ENCODE data around the gene NCKAP5. TPM values are rescaled to one million over a fixed set of nuclear protein-coding genes. Genes with fewer than 3 reads are reported as not detected.

NCKAP5 gene
- total and polyA plus RNA-seq, 2 experiments from 2014 or later = 0.65 to 0.86 TPM

DNA sequence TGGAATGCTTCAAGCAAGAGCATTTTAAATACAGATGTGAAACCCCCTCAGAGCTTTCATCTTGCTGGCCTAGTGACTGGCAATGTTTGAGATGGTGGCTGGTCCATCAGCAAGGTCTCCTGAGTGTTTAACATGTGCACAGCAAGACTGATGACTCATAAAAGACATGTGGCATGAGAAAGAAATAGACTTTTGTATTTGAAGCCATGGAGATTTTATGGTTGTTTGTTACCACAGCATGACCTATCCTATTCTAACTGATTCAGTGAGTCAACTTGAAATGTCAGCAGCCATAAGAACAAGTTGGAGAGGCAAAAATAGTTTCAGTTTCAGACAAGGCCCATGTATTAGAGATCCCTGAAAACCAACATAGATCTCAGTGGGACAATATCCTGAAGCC, 743.5 kb downstream of the NCKAP5 start:
- Histone ChIP-seq H3K4me1 (ENCODE audit: insufficient read depth) (no peaks in the 10 kb centered on the region), H3K4me2 (ENCODE audit: unreplicated experiment) (no peak overlapping the region), H3K79me2 (ENCODE audit: insufficient read depth) (no peaks in the 10 kb centered on the region), H2AFZ (no peak overlapping the region), H3K27ac (no peak overlapping the region), H3K9ac (no peak overlapping the region), H3K36me3 (ENCODE audit: low read depth) (no peaks in the 10 kb centered on the region), H4K20me1 (ENCODE audit: insufficient read depth) (no peaks in the 10 kb centered on the region), H3K27me3 (replicated peaks; ENCODE audit: insufficient read depth) (no peaks in the 10 kb centered on the region), H3K4me3 (no peak overlapping the region), H3K9me2 (ENCODE audit: insufficient read depth) (no peaks in the 10 kb centered on the region), H3F3A (ENCODE audit: insufficient read depth) (no peaks in the 10 kb centered on the region), H3K9me3 (ENCODE audit: low read depth) (no peaks in the 10 kb centered on the region)
- in situ Hi-C loops (cut with MboI) = no loop called here
- TF ChIP-seq EZH2phosphoT487 (IDR thresholded peaks at IDR 0.05; ENCODE audit: insufficient read depth, low read depth) (no peak), EZH2 (IDR thresholded peaks at IDR 0.05; ENCODE audit: insufficient read depth, poor library complexity, severe bottlenecking) (no peak)
- peak; percentile 37 for DNase-seq

DNA sequence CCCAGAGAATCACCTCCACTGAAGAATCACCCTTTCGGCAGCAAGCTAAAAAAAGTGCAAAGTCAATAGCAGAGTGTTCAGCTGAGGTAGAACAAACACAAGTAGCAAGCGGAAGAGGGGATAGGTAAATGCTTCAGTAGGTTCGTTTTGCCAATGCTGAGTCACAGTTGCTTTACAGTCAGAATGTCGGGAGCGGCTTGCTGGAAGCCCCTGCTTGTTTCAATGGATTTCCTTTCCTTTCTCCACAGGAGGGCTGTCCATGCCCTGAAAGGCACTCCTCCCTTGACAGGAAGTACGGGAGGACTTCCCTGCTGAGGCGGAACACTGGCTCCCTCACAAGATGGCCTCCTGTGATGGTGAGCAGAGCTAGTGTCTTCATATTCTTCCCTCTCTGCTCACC, 752.0 kb downstream of the NCKAP5 start:
- no peak overlapping the region for H3K27ac ChIP-seq
- H3K4me3 ChIP-seq = no peak overlapping the region
- no peaks in the 10 kb centered on the region for H3K9me3 ChIP-seq (ENCODE audit: low read depth)
- no peaks in the 10 kb centered on the region for H3K79me2 ChIP-seq (ENCODE audit: insufficient read depth)
- no peak overlapping the region for H2AFZ ChIP-seq
- H3F3A ChIP-seq (ENCODE audit: insufficient read depth) = no peaks in the 10 kb centered on the region
- H3K4me2 ChIP-seq (ENCODE audit: unreplicated experiment) = no peak overlapping the region
- TF ChIP-seq EZH2 (IDR thresholded peaks at IDR 0.05; ENCODE audit: insufficient read depth, poor library complexity, severe bottlenecking) (no peak), EZH2phosphoT487 (IDR thresholded peaks at IDR 0.05; ENCODE audit: insufficient read depth, low read depth) (no peak)
- no peak for DNase-seq
- H3K27me3 ChIP-seq (replicated peaks; ENCODE audit: insufficient read depth) = no peaks in the 10 kb centered on the region
- WGBS, 2 experiments (ENCODE audit: low coverage in 1 of 2, low lambda C conversion rate in 2 of 2, missing lambda C conversion rate in 2 of 2) = 86 to 92% methylated on average over 7 of the region's 7 CpGs
- H3K9ac ChIP-seq = no peak overlapping the region
- H3K9me2 ChIP-seq (ENCODE audit: insufficient read depth) = no peaks in the 10 kb centered on the region
- in situ Hi-C loops (cut with MboI) = no loop called here
- no peaks in the 10 kb centered on the region for H4K20me1 ChIP-seq (ENCODE audit: insufficient read depth)
- no peaks in the 10 kb centered on the region; the same call in 1 of the 2 replicates for H3K4me1 ChIP-seq (ENCODE audit: insufficient read depth)
- no peaks in the 10 kb centered on the region for H3K36me3 ChIP-seq (ENCODE audit: low read depth)

DNA sequence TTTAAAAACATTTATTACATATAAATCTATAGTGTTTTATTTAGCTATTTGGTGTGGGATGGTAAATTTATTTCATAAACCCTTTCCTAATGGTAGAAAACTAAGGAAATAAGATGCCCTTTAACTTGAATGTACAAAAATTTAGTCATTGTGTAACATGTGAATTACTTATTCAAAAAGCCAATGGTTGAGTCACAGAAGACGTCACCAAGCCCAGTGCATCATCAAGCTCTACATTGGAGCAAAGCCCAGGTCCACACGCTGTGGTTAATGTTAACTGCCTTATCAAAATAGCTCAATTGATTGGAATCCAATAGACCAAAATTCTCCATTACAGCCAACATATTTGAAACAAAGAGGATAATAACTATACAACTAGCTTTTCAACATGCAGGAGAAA, 752.7 kb downstream of the NCKAP5 start:
- Histone ChIP-seq H3K4me3 (no peak overlapping the region), H3K9ac (no peak overlapping the region), H3K27ac (no peak overlapping the region), H3K79me2 (ENCODE audit: insufficient read depth) (no peaks in the 10 kb centered on the region), H2AFZ (no peak overlapping the region), H3K4me2 (ENCODE audit: unreplicated experiment) (no peak overlapping the region), H3K27me3 (replicated peaks; ENCODE audit: insufficient read depth) (no peaks in the 10 kb centered on the region), H3K36me3 (ENCODE audit: low read depth) (no peaks in the 10 kb centered on the region), H4K20me1 (ENCODE audit: insufficient read depth) (no peaks in the 10 kb centered on the region), H3K4me1 (ENCODE audit: insufficient read depth) (no peaks in the 10 kb centered on the region; the same call in 1 of the 2 replicates), H3K9me2 (ENCODE audit: insufficient read depth) (no peaks in the 10 kb centered on the region), H3K9me3 (ENCODE audit: low read depth) (no peaks in the 10 kb centered on the region), H3F3A (ENCODE audit: insufficient read depth) (no peaks in the 10 kb centered on the region)
- WGBS, 2 experiments (ENCODE audit: low coverage in 1 of 2, low lambda C conversion rate in 2 of 2, missing lambda C conversion rate in 2 of 2) = 8 to 18% methylated on average over 2 of the region's 2 CpGs
- TF ChIP-seq EZH2 (IDR thresholded peaks at IDR 0.05; ENCODE audit: insufficient read depth, poor library complexity, severe bottlenecking) = no peak
- no peak for TF ChIP-seq EZH2phosphoT487 (IDR thresholded peaks at IDR 0.05; ENCODE audit: insufficient read depth, low read depth)
- peak; percentile 77 for DNase-seq
- in situ Hi-C loops (cut with MboI) = no loop called here

DNA sequence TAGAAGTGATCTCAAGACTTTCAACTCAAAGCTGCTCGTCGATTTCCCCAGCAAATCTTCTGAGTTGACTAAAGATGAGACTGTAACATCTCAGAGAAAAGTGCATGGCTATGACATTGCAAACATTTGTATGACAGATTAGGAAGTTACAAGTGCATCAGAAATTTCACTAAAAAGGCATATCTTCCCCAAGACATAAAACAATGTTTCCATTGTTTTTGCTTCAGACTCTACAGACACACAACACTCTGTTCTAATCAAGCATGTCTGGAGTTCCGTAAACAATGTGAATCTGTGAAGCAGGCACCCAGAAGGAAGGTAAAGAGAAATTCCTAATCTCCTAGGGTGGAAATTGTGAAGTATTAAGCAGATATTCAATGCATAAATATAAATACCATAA, 753.6 kb downstream of the NCKAP5 start:
- H3K9me3 ChIP-seq (ENCODE audit: low read depth) = no peaks in the 10 kb centered on the region
- no peaks in the 10 kb centered on the region for H3K9me2 ChIP-seq (ENCODE audit: insufficient read depth)
- TF ChIP-seq EZH2 (IDR thresholded peaks at IDR 0.05; ENCODE audit: insufficient read depth, poor library complexity, severe bottlenecking) (no peak), EZH2phosphoT487 (IDR thresholded peaks at IDR 0.05; ENCODE audit: insufficient read depth, low read depth) (no peak)
- no peak overlapping the region for H3K4me2 ChIP-seq (ENCODE audit: unreplicated experiment)
- no peak for DNase-seq
- 78 to 83% methylated on average over 3 of the region's 3 CpGs for WGBS, 2 experiments (ENCODE audit: low coverage in 1 of 2, low lambda C conversion rate in 2 of 2, missing lambda C conversion rate in 2 of 2)
- H3K27ac ChIP-seq = no peak overlapping the region
- no peaks in the 10 kb centered on the region; the same call in 1 of the 2 replicates for H3K4me1 ChIP-seq (ENCODE audit: insufficient read depth)
- no peak overlapping the region for H3K9ac ChIP-seq
- in situ Hi-C loops (cut with MboI) = no loop called here
- no peaks in the 10 kb centered on the region for H4K20me1 ChIP-seq (ENCODE audit: insufficient read depth)
- H3K27me3 ChIP-seq (replicated peaks; ENCODE audit: insufficient read depth) = no peaks in the 10 kb centered on the region
- H3K4me3 ChIP-seq = no peak overlapping the region
- no peak overlapping the region for H2AFZ ChIP-seq
- H3K36me3 ChIP-seq (ENCODE audit: low read depth) = no peaks in the 10 kb centered on the region
- no peaks in the 10 kb centered on the region for H3F3A ChIP-seq (ENCODE audit: insufficient read depth)
- H3K79me2 ChIP-seq (ENCODE audit: insufficient read depth) = no peaks in the 10 kb centered on the region

DNA sequence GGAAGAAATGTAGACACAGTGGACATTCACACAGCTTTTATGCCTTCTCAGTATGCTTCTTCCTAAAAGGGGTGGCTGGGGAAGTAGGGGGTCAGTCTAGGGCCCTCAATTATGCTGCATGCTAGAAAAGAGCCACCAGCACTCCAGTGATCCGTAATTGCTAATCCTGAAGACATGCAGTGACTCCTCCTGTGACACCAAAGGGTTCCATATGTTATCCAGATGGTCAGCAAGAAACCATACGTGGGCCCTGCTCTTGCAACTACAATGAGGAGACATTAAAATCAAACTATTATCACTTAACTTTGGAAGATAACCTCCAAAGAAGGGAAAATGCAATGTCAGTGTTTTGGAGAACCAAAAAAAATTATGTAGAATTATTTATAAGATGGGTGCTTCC, 754.8 kb downstream of the NCKAP5 start:
- no peaks in the 10 kb centered on the region; the same call in 1 of the 2 replicates for H3K4me1 ChIP-seq (ENCODE audit: insufficient read depth)
- H3K27ac ChIP-seq = no peak overlapping the region
- 18 to 22% methylated on average over 2 of the region's 2 CpGs for WGBS, 2 experiments (ENCODE audit: low coverage in 1 of 2, low lambda C conversion rate in 2 of 2, missing lambda C conversion rate in 2 of 2)
- H4K20me1 ChIP-seq (ENCODE audit: insufficient read depth) = no peaks in the 10 kb centered on the region
- H3K9me3 ChIP-seq (ENCODE audit: low read depth) = no peaks in the 10 kb centered on the region
- in situ Hi-C loops (cut with MboI) = no loop called here
- H2AFZ ChIP-seq = no peak overlapping the region
- no peak overlapping the region for H3K9ac ChIP-seq
- H3K27me3 ChIP-seq (replicated peaks; ENCODE audit: insufficient read depth) = no peaks in the 10 kb centered on the region; the same call in 1 of the 2 replicates
- peak; percentile 2 for DNase-seq
- no peaks in the 10 kb centered on the region for H3F3A ChIP-seq (ENCODE audit: insufficient read depth)
- no peaks in the 10 kb centered on the region for H3K79me2 ChIP-seq (ENCODE audit: insufficient read depth)
- H3K4me3 ChIP-seq = no peak overlapping the region
- no peak overlapping the region for H3K4me2 ChIP-seq (ENCODE audit: unreplicated experiment)
- no peaks in the 10 kb centered on the region for H3K36me3 ChIP-seq (ENCODE audit: low read depth)
- no peak for TF ChIP-seq EZH2phosphoT487 (IDR thresholded peaks at IDR 0.05; ENCODE audit: insufficient read depth, low read depth)
- TF ChIP-seq EZH2 (IDR thresholded peaks at IDR 0.05; ENCODE audit: insufficient read depth, poor library complexity, severe bottlenecking) = no peak
- H3K9me2 ChIP-seq (ENCODE audit: insufficient read depth) = no peaks in the 10 kb centered on the region

Data from GM23248 (cell line).